Measurements from ENCODE around the gene CDH4.

Gene CDH4

GRCh38 chr20:61354001-61354390 lies 101.9 kb downstream of the CDH4 start:
- Histone ChIP-seq H3K36me3 (ENCODE audit: control insufficient read depth in 1 of 2, insufficient read depth in 2 of 2, low read length in 2 of 2) (no peaks in the 10 kb centered on the region), H3K4me1 (ENCODE audit: control insufficient read depth in 1 of 2, insufficient read depth in 2 of 2, low read length in 2 of 2) (no peaks in the 10 kb centered on the region), H3K9me3 (ENCODE audit: control insufficient read depth in 1 of 2, low read length in 2 of 2) (peaks cover 0 to 4% of the 10 kb centered on the region in 2 donors), H3K27me3 (ENCODE audit: control insufficient read depth in 1 of 2, insufficient read depth in 2 of 2, low read length in 2 of 2) (no peaks in the 10 kb centered on the region), H3K4me3 (ENCODE audit: low read depth in 1 of 2, low read length in 2 of 2) (no peak overlapping the region), H3K9ac (ENCODE audit: low read depth in 1 of 2, low read length in 2 of 2) (no peak overlapping the region), H3K27ac (ENCODE audit: low read depth, low read length) (no peak overlapping the region)

- no peaks in the 10 kb centered on the region for H3K36me3 ChIP-seq (ENCODE audit: control insufficient read depth in 1 of 2, insufficient read depth in 2 of 2, low read length in 2 of 2)
- H3K9ac ChIP-seq (ENCODE audit: low read depth in 1 of 2, low read length in 2 of 2) = no peak overlapping the region
- no peak overlapping the region for H3K27ac ChIP-seq (ENCODE audit: low read depth, low read length)
- H3K9me3 ChIP-seq (ENCODE audit: control insufficient read depth in 1 of 2, low read length in 2 of 2) = peaks cover 0 to 4% of the 10 kb centered on the region in 2 donors
- H3K4me3 ChIP-seq (ENCODE audit: low read depth in 1 of 2, low read length in 2 of 2) = no peak overlapping the region
- no peaks in the 10 kb centered on the region for H3K27me3 ChIP-seq (ENCODE audit: control insufficient read depth in 1 of 2, insufficient read depth in 2 of 2, low read length in 2 of 2)
- no peaks in the 10 kb centered on the region for H3K4me1 ChIP-seq (ENCODE audit: control insufficient read depth in 1 of 2, insufficient read depth in 2 of 2, low read length in 2 of 2)
Measured at GRCh38 chr20:61354501-61354900, 102.4 kb downstream of the CDH4 start.

GRCh38 chr20:61354901-61355495 lies 102.9 kb downstream of the CDH4 start:
- Histone ChIP-seq H3K9ac (ENCODE audit: low read depth in 1 of 2, low read length in 2 of 2) (no peak overlapping the region), H3K27ac (ENCODE audit: low read depth, low read length) (no peak overlapping the region), H3K4me3 (ENCODE audit: low read depth in 1 of 2, low read length in 2 of 2) (no peak overlapping the region), H3K27me3 (ENCODE audit: control insufficient read depth in 1 of 2, insufficient read depth in 2 of 2, low read length in 2 of 2) (no peaks in the 10 kb centered on the region), H3K4me1 (ENCODE audit: control insufficient read depth in 1 of 2, insufficient read depth in 2 of 2, low read length in 2 of 2) (no peaks in the 10 kb centered on the region), H3K9me3 (ENCODE audit: control insufficient read depth in 1 of 2, low read length in 2 of 2) (peaks cover 0 to 4% of the 10 kb centered on the region in 2 donors), H3K36me3 (ENCODE audit: control insufficient read depth in 1 of 2, insufficient read depth in 2 of 2, low read length in 2 of 2) (no peaks in the 10 kb centered on the region)

GRCh38 chr20:61355585-61355984 lies 103.5 kb downstream of the CDH4 start:
- Histone ChIP-seq H3K36me3 (ENCODE audit: control insufficient read depth in 1 of 2, insufficient read depth in 2 of 2, low read length in 2 of 2) (no peaks in the 10 kb centered on the region), H3K9ac (ENCODE audit: low read depth in 1 of 2, low read length in 2 of 2) (no peak overlapping the region), H3K27me3 (ENCODE audit: control insufficient read depth in 1 of 2, insufficient read depth in 2 of 2, low read length in 2 of 2) (no peaks in the 10 kb centered on the region), H3K9me3 (ENCODE audit: control insufficient read depth in 1 of 2, low read length in 2 of 2) (peaks cover 0 to 4% of the 10 kb centered on the region in 2 donors), H3K4me3 (ENCODE audit: low read depth in 1 of 2, low read length in 2 of 2) (no peak overlapping the region), H3K4me1 (ENCODE audit: control insufficient read depth in 1 of 2, insufficient read depth in 2 of 2, low read length in 2 of 2) (no peaks in the 10 kb centered on the region), H3K27ac (ENCODE audit: low read depth, low read length) (no peak overlapping the region)

GRCh38 chr20:61356196-61356595 lies 104.1 kb downstream of the CDH4 start:
- Histone ChIP-seq H3K4me3 (ENCODE audit: low read depth in 1 of 2, low read length in 2 of 2) (no peak overlapping the region), H3K27ac (ENCODE audit: low read depth, low read length) (no peak overlapping the region), H3K27me3 (ENCODE audit: control insufficient read depth in 1 of 2, insufficient read depth in 2 of 2, low read length in 2 of 2) (no peaks in the 10 kb centered on the region), H3K36me3 (ENCODE audit: control insufficient read depth in 1 of 2, insufficient read depth in 2 of 2, low read length in 2 of 2) (no peaks in the 10 kb centered on the region), H3K9me3 (ENCODE audit: control insufficient read depth in 1 of 2, low read length in 2 of 2) (peaks cover 0 to 4% of the 10 kb centered on the region in 2 donors), H3K4me1 (ENCODE audit: control insufficient read depth in 1 of 2, insufficient read depth in 2 of 2, low read length in 2 of 2) (no peaks in the 10 kb centered on the region), H3K9ac (ENCODE audit: low read depth in 1 of 2, low read length in 2 of 2) (no peak overlapping the region)

GRCh38 chr20:61357119-61357518 lies 105.1 kb downstream of the CDH4 start:
- H3K27me3 ChIP-seq (ENCODE audit: control insufficient read depth in 1 of 2, insufficient read depth in 2 of 2, low read length in 2 of 2) = no peaks in the 10 kb centered on the region
- peaks cover 0 to 4% of the 10 kb centered on the region in 2 donors for H3K9me3 ChIP-seq (ENCODE audit: control insufficient read depth in 1 of 2, low read length in 2 of 2)

GRCh38 chr20:61359254-61359653 lies 107.2 kb downstream of the CDH4 start:
- peaks cover 0 to 4% of the 10 kb centered on the region in 2 donors for H3K9me3 ChIP-seq (ENCODE audit: control insufficient read depth in 1 of 2, low read length in 2 of 2)
- H3K4me1 ChIP-seq (ENCODE audit: control insufficient read depth in 1 of 2, insufficient read depth in 2 of 2, low read length in 2 of 2) = no peaks in the 10 kb centered on the region
- H3K4me3 ChIP-seq (ENCODE audit: low read depth in 1 of 2, low read length in 2 of 2) = no peak overlapping the region
- H3K9ac ChIP-seq (ENCODE audit: low read depth in 1 of 2, low read length in 2 of 2) = no peak overlapping the region
- no peaks in the 10 kb centered on the region for H3K27me3 ChIP-seq (ENCODE audit: control insufficient read depth in 1 of 2, insufficient read depth in 2 of 2, low read length in 2 of 2)
- H3K27ac ChIP-seq (ENCODE audit: low read depth, low read length) = no peak overlapping the region
- no peaks in the 10 kb centered on the region for H3K36me3 ChIP-seq (ENCODE audit: control insufficient read depth in 1 of 2, insufficient read depth in 2 of 2, low read length in 2 of 2)

More at GRCh38 chr20:61357119-61357518, 105.1 kb downstream of the CDH4 start:
- Histone ChIP-seq H3K36me3 (ENCODE audit: control insufficient read depth in 1 of 2, insufficient read depth in 2 of 2, low read length in 2 of 2) (no peaks in the 10 kb centered on the region), H3K9ac (ENCODE audit: low read depth in 1 of 2, low read length in 2 of 2) (no peak overlapping the region), H3K27ac (ENCODE audit: low read depth, low read length) (no peak overlapping the region), H3K4me1 (ENCODE audit: control insufficient read depth in 1 of 2, insufficient read depth in 2 of 2, low read length in 2 of 2) (no peaks in the 10 kb centered on the region), H3K4me3 (ENCODE audit: low read depth in 1 of 2, low read length in 2 of 2) (no peak overlapping the region)

- no peaks in the 10 kb centered on the region for H3K4me1 ChIP-seq (ENCODE audit: control insufficient read depth in 1 of 2, insufficient read depth in 2 of 2, low read length in 2 of 2)
- H3K4me3 ChIP-seq (ENCODE audit: low read depth in 1 of 2, low read length in 2 of 2) = no peak overlapping the region
- no peaks in the 10 kb centered on the region for H3K36me3 ChIP-seq (ENCODE audit: control insufficient read depth in 1 of 2, insufficient read depth in 2 of 2, low read length in 2 of 2)
- H3K27ac ChIP-seq (ENCODE audit: low read depth, low read length) = no peak overlapping the region
- no peak overlapping the region for H3K9ac ChIP-seq (ENCODE audit: low read depth in 1 of 2, low read length in 2 of 2)
- no peaks in the 10 kb centered on the region for H3K27me3 ChIP-seq (ENCODE audit: control insufficient read depth in 1 of 2, insufficient read depth in 2 of 2, low read length in 2 of 2)
- peaks cover 0 to 4% of the 10 kb centered on the region in 2 donors for H3K9me3 ChIP-seq (ENCODE audit: control insufficient read depth in 1 of 2, low read length in 2 of 2)
Measured at GRCh38 chr20:61360296-61360695, 108.2 kb downstream of the CDH4 start.

GRCh38 chr20:61360940-61361339 lies 108.9 kb downstream of the CDH4 start:
- no peak overlapping the region for H3K9ac ChIP-seq (ENCODE audit: low read depth in 1 of 2, low read length in 2 of 2)
- H3K9me3 ChIP-seq (ENCODE audit: control insufficient read depth in 1 of 2, low read length in 2 of 2) = peaks cover 0 to 4% of the 10 kb centered on the region in 2 donors
- H3K27me3 ChIP-seq (ENCODE audit: control insufficient read depth in 1 of 2, insufficient read depth in 2 of 2, low read length in 2 of 2) = no peaks in the 10 kb centered on the region
- H3K4me1 ChIP-seq (ENCODE audit: control insufficient read depth in 1 of 2, insufficient read depth in 2 of 2, low read length in 2 of 2) = no peaks in the 10 kb centered on the region
- no peak overlapping the region for H3K4me3 ChIP-seq (ENCODE audit: low read depth in 1 of 2, low read length in 2 of 2)
- no peak overlapping the region for H3K27ac ChIP-seq (ENCODE audit: low read depth, low read length)
- H3K36me3 ChIP-seq (ENCODE audit: control insufficient read depth in 1 of 2, insufficient read depth in 2 of 2, low read length in 2 of 2) = no peaks in the 10 kb centered on the region

- no peaks in the 10 kb centered on the region for H3K4me1 ChIP-seq (ENCODE audit: control insufficient read depth in 1 of 2, insufficient read depth in 2 of 2, low read length in 2 of 2)
- H3K36me3 ChIP-seq (ENCODE audit: control insufficient read depth in 1 of 2, insufficient read depth in 2 of 2, low read length in 2 of 2) = no peaks in the 10 kb centered on the region
- peaks cover 0 to 4% of the 10 kb centered on the region in 2 donors for H3K9me3 ChIP-seq (ENCODE audit: control insufficient read depth in 1 of 2, low read length in 2 of 2)
- no peak overlapping the region for H3K27ac ChIP-seq (ENCODE audit: low read depth, low read length)
- no peak overlapping the region for H3K9ac ChIP-seq (ENCODE audit: low read depth in 1 of 2, low read length in 2 of 2)
- H3K27me3 ChIP-seq (ENCODE audit: control insufficient read depth in 1 of 2, insufficient read depth in 2 of 2, low read length in 2 of 2) = no peaks in the 10 kb centered on the region
- H3K4me3 ChIP-seq (ENCODE audit: low read depth in 1 of 2, low read length in 2 of 2) = no peak overlapping the region
Measured at GRCh38 chr20:61361501-61361900, 109.4 kb downstream of the CDH4 start.

GRCh38 chr20:61364147-61364546 lies 112.1 kb downstream of the CDH4 start:
- Histone ChIP-seq H3K4me3 (ENCODE audit: low read depth in 1 of 2, low read length in 2 of 2) (no peak overlapping the region), H3K27ac (ENCODE audit: low read depth, low read length) (no peak overlapping the region), H3K9me3 (ENCODE audit: control insufficient read depth in 1 of 2, low read length in 2 of 2) (no peaks in the 10 kb centered on the region), H3K4me1 (ENCODE audit: control insufficient read depth in 1 of 2, insufficient read depth in 2 of 2, low read length in 2 of 2) (no peaks in the 10 kb centered on the region), H3K27me3 (ENCODE audit: control insufficient read depth in 1 of 2, insufficient read depth in 2 of 2, low read length in 2 of 2) (no peaks in the 10 kb centered on the region), H3K9ac (ENCODE audit: low read depth in 1 of 2, low read length in 2 of 2) (no peak overlapping the region), H3K36me3 (ENCODE audit: control insufficient read depth in 1 of 2, insufficient read depth in 2 of 2, low read length in 2 of 2) (no peaks in the 10 kb centered on the region)
